Measurements from ENCODE around the gene MID1.

DNA sequence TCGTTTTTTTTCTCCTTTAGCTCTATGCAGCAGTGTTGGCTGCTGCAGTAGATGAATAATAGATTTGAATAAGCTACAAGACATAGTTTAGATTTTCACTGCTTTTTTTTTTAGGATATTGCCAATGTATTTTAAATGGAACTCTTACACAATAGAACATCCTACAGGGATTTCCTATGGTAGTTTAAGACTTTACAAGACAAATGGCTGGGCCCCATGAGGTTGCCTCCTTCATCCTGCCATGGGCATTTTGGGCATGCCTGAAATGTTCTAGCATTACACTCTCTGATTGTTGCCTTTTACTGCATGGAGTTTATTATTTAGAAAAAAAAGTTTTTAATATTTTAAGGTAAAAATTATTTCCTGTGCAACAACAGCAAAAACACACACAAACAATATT is 74.5 kb downstream of the MID1 start:
- TF ChIP-seq, protein P1, sequence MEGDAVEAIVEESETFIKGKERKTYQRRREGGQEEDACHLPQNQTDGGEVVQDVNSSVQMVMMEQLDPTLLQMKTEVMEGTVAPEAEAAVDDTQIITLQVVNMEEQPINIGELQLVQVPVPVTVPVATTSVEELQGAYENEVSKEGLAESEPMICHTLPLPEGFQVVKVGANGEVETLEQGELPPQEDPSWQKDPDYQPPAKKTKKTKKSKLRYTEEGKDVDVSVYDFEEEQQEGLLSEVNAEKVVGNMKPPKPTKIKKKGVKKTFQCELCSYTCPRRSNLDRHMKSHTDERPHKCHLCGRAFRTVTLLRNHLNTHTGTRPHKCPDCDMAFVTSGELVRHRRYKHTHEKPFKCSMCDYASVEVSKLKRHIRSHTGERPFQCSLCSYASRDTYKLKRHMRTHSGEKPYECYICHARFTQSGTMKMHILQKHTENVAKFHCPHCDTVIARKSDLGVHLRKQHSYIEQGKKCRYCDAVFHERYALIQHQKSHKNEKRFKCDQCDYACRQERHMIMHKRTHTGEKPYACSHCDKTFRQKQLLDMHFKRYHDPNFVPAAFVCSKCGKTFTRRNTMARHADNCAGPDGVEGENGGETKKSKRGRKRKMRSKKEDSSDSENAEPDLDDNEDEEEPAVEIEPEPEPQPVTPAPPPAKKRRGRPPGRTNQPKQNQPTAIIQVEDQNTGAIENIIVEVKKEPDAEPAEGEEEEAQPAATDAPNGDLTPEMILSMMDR (conservative IDR thresholded peaks at IDR 0.05; ENCODE audit: low read length), result no peak
- no peak for TF ChIP-seq EZH2phosphoT487 (IDR thresholded peaks at IDR 0.05; ENCODE audit: borderline replicate concordance)
